GM18870 (cell line): ENCODE data around the gene KCNQ5.
"Not testable (repeated sequence)": the region's sequence is repeated elsewhere in the genome, so short reads cannot be mapped to it uniquely, and the experiment has no call there.

Experiments used
- ATAC-seq: cut with Tn5 transposase; IDR thresholded peaks from one replicate; pipeline ENCODE4 v1.9.1; 2021; ENCODE audit warnings: moderate library complexity; ENCODE audit not compliant: unreplicated experiment

KCNQ5 gene

DNA sequence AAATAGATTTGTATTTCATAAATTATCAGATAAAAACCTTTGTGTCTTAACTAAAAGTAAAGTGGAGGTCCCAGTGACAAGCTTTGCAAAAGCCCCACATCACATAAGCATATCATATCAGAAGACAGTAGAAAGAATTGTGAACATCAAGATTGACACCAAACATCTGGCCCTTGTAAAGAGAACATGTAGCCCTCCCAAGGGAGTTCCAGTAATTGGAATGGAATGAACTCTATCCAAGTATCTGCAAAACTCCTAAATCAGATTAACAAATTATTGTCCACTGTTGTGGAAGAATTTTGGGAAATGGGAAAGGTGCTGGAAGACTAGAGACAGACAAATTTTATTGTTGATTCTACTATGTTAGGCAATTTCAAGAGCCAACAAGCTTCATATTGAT, 268.8 kb downstream of the KCNQ5 start:
- ATAC-seq: no peak

DNA sequence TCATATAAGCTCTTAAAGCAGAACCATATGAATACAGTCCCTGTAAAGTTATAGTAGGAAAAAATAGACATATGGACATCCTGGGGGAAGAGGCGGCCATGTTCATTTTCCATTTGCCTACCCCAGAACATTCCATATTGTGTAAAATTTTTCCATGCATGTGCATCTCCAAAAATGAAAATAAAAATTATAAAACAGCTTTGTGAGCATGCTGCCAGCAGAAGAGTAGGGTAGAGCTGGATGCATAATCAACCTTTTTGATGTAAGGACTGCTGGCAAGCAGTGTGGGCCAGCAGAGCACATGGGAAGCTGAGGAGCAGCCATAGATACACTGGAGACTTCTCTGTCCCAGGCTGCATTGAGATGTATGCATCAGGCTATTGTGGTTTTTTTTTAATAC, 271.0 kb downstream of the KCNQ5 start:
- no peak for ATAC-seq

DNA sequence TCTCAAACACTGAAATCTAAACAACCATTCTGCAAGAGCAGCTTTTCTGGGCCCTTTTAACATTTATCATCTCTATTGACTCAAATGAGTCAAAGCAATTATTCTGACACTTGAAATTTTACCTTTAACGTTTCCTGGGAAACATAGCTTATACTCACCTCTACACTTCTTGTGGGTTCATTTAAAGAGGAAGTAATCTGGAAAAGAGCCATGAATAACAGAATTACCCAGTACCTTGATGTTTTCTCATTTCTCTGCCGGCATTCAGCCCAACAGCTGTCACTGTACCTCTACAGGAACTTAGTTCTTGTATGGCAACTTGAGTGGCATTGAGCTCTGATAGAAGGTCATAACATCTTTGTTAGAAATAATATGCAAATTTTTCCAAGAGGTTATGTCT, 272.2 kb downstream of the KCNQ5 start:
- ATAC-seq: no peak

DNA sequence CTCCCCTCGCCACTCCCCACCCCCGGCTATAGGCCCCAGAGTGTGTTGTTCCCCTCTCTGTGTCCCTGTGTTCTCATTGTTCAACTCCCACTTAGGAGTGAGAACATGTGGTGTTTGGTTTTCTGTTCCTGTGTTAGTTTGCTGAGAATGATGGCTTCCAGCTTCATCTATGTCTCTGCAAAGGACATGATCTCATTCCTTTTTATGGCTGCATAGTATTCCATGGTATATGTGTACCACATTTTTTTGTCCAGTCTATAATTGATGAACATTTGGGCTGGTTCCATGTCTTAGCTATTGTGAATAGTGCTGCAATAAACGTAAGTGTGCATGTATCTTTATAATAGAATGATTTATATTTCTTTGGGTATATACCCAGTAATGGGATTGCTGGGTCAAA, 276.4 kb downstream of the KCNQ5 start:
- ATAC-seq: not testable (repeated sequence)

DNA sequence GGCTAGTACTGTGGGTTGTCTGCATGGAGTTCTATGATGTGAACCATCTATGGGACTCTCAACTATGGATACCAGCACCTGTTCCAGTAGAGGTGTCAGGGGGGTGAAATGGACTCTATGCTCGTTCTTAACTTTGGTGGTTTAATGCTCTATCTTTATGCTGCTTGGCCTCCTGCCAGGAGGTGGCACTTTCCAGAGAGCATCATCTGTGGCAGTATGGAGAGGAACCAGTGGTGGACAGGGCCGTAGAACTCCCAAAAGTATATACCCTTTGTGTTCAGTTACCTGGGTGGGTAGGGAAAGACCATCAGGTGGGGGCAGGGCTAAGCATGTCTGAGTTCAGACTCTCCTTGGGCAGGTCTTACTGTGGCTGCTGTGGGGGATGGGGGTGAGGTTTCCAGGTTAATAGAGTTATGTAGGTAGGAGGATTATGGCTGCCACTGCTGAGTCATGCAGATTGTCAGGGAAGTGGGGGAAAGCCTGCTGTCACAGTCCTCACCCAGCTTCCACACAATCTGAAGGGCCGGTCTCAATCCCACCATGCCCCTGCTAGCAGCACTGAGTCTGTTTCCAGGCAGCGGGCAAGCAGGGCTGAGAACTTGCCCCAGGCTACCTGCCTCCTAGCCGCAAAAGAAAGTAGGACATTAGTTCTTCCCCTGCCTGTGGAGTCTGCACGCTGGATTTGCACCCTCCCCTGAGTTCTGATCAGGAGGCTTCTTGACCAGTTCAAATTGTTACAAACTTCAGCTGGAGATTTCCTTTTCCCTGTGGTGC, 284.0 kb downstream of the KCNQ5 start:
- ATAC-seq: no peak

DNA sequence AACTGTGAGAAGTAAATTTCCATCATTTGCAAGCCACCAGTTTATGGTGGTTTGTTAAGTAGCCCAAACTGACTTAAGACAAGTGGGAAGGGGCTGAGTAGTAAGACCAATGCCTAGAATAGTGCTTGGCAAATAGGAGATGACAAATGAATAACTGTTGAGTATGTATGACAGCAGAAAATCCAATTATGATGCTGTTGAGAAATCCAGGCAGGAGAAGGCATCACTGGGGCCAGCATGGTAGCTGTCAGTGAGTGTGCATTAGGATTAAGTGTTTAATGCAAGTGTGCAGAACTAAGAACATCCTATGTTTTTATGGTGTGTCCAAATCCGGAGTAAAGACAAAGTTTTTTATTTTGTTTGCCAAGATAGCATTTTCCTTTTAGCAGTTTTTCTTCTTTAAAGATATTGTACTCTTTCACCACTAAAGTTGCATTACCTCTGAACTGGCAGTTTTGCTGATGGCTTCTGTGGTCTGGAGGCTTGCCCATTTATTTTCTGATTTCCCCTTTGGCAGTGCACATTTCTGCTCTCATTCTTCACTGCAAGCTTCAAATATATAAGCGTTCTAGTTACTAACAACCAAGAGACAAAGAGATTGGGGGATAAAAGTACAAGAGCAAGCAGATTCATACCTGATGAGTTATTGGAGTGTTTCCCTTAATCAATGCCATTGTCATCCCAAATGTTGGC, 289.7 kb downstream of the KCNQ5 start:
- no peak for ATAC-seq

DNA sequence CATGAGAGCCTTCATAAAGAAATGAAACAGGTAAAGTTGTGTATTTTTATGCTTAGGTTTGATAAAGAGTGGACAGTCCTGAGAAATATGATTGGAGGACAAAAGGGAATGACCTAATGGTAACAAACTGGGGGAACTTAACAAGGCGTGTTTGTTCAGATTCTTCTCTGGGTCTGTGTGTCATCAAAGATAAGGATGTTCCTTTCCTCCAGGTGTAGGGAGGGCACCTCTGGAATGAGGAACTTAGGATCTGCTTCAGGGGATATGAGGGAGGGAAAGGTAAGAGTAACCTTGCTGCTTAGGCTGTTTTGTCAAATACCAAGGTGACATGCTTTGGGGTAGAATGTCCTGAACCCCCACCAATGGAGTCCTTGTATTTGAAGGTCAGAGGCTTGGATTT, 291.9 kb downstream of the KCNQ5 start:
- no peak for ATAC-seq

DNA sequence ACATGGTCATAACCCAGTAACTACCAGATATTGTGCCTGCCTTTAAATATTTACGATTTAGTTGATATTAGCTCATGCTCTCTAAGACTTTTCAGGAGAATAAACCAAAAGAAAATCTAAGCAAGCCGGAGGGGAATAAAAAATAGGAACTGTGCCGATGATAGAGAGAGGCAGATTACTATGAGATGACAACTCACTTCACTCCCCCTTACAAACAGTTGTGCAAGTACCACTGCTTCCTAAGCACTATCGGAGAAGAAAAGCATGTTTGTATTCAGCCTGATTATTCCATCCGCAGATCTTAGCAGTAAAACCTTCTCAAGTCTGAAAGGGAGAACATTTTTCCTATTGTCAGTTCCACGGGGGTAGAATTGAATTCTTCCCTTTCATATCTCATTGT, 294.4 kb downstream of the KCNQ5 start:
- no peak for ATAC-seq

DNA sequence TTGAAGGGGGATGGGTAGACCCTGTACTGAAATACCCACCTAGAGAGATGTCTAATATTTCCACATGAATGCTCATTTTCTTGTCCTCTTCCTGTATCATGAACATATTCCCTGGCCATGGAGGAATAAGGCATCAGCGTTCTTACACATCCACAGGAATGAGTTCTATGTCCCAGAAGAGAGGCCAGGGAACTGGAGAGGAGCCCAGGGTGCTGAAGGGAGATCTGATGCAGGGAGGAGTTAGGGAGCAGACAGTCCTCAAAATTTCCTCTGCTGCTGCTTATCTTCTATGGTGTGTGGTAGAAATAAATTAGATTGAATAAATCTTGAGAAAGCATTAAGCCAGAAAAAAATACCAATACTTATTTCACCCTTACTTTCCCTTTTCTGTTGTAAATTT, 295.0 kb downstream of the KCNQ5 start:
- ATAC-seq: no peak

DNA sequence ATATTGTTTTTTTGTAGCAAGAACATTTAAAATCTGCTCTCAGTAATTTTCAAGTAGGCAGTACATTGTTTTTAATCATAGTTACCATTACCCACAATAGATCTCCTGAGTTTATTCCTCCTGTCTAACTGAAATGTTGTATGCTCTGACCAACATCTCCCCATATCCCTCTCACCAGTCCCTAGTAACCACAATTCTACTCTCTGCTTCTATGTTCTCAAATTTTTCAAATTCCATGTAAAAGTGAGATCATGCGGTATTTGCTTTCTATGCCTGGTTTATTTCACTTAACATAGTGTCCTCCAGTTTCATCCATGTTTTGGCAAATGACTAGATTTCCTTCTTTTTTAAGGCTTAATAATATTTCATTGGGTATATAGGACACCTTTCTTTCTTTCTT, 300.5 kb downstream of the KCNQ5 start:
- ATAC-seq: no peak

DNA sequence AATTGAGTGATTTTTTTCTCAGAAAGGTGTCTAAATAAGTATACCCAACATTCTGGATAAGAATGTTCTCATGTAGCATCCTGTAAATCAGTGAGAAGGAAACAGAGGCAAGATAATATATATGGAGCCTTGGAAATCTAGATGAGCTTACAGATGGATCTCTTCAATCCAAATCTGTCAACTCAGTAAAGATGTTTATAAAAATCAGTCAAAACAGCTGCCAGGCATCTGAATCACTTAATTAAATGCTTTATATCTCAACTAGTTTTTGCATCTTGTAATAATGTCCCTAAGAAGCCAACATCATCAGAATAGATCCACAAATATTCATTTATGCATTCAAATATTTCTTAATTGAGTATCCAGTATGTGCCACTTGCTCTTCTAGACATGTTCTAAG, 303.3 kb downstream of the KCNQ5 start:
- no peak for ATAC-seq

DNA sequence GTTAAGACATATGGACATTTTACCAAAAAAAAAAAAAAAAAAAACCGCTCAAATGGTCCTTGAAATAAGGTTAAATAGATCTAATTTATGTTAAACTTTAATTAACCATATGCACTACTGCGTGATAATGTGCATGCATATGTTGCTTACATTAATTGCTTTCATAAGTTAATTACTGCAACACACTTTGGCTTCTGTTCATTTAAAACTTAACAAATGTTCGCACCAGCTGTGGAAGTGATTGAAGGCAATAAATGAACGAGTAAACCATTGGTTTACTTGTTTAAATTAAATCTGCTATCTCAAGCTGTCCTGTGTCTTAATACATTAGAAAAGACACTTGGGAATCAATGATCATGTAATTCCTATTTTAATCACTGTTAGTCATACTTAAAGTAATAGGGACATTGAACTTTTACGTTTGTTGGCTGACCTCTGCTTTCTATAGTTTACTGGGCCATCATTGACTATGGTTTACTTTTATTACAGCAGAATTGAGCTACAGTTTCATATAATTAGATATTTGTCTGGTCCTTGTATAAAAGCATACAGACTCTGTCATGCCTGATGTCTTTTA, 308.8 kb downstream of the KCNQ5 start:
- no peak for ATAC-seq

DNA sequence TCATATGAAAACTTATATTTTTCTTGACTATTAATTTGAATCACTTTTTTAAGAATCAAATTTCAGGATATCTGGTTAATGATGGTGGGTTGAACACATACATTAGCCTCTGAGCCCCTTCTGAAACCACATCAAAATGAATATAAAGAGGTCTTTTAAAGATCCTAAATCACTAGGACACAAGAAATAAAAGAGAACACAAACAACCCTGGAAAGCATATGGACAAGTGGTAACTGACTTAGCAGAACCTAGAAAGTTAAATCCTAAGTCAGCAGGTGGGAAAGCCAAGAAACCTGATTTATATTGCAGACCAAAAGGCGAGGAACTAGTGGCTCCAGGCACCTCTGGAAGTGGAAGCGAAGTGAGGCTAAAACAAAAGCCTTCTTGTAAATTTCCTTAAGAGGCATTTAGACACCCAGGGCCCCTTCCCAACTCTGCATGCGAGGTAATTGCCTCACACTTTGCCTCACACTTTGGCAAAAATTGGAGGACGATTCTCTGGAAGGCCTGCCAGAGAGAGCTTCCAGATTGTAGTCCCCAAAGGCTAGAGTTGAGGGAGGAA, 309.5 kb downstream of the KCNQ5 start:
- no peak for ATAC-seq

DNA sequence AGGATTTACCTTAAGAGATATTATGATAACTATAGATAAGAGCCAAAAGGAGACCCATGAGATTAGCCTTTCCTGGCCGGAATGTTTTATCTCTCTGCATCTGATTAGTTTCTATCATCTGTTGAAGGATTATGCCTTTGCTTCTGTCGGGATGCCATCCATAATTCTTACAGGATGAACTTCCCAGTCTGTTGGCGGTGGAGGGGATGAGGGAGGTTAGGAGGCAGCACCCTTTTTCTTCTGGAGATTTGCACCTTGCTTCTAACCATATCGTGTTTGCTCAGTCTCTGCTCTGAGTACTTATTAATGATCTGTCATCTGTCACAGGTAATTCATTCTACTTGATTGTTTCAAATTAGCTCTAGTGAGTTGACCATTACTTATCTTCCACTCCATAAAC, 311.4 kb downstream of the KCNQ5 start:
- ATAC-seq: no peak

DNA sequence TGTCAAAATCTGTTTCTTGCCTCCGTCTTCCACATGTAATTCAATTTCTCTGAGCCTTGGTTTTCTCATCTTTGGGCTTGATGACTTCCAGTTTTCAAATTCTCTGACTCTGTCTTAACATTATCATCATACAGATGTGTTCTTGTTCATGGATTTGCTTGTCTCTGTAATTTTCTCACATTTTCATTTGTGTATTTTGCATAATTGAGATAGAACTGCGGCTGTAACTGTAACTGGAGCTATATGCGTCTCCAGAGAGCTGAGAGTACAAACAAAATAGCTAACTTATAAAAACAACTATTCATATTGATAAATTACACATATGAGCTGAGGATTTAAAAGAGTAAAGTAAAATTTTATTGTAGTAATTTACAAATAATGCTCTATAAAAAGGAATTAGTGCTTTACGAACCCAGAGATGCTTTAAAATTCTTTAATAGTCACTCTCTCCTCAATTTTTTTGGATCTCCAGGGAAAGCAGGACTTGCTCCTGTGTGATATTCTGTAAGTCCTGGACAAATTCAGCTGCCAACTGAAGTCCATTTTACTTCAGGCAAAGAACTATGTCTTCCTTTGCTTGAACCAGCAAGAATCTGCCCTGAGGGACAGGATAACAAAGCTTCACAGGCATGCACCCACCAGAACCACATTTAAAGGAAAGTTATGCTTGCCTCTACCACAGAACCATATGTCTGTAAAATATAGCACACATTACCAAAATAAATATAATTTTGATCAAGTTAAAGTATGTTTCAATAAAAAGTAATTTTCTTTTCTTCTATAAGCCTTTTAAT, 315.1 kb downstream of the KCNQ5 start:
- ATAC-seq: no peak

DNA sequence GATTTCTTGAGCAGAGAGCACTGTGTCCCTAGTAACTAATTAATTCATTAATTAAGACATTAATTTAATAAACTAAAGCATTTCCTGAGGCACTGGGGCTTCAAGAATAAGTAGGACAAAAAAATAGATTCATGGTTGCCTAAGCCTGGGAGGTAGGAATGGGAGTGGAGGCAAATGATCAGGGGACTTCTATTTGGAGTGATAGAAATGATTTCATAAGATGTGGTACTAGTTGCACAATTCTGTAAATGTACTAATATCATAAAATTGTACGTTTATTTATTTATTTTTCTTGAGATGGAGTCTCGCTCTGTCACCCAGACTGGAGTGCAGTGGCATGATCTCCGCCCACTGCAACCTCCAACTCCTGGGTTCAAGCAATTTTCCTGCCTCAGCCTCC, 316.2 kb downstream of the KCNQ5 start:
- no peak for ATAC-seq

DNA sequence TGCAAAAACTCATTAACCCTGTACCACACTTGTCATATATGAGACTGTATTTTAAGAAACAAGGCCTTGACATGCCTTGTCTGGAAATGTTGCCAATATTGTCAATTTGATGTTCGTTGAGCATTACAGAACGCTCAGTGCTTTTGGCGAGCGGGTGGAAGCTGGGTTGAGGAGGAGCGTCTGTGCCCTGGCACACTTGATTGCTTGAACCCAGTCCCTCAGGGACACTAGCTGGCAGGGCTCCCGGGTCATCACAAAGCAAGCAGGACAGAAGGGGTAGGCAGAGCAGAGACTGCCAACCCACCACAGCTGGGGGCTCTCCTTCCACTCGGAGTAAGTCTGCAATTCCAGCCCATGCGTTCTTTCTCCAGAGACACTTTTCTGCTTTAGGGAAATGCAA, 317.1 kb downstream of the KCNQ5 start:
- ATAC-seq: no peak

DNA sequence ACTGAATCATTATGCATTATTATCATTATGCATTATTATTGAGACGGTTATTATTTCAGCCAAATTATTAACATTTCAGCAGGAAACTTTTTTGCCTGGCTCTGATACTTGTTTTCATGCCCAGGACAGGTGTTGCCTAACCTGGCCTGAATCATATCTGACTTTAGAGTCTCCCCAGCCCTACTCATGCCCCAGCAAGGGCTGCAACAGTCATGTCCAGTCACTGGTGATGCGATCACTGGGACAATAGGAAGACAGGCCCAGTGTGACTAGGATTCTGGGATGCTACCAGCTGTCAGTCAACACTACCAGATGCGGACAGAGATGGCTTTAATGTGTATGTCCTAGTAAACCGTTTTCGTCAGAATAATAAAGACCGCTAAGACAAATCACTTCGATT, 318.4 kb downstream of the KCNQ5 start:
- ATAC-seq: no peak

DNA sequence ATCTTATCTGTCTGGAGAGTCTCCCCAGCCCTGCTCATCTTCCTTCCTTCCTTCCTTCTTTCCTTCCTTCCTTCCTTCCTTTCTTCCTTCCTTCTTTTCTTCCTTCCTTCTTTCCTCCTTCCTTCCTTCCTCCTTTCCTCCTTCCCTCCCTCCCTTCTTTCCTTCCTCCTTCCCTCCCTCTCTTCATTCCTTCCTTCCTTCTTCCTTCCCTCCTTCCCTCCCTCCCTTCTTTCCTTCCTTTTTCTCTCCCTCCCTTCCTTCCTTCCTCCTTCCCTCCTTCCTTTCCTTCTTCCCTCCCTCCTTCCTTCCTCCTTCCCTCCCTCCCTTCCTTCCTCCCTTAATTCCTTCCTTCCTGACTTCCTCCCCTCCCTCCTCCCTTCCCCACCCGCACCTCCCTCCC, 319.4 kb downstream of the KCNQ5 start:
- no peak for ATAC-seq

DNA sequence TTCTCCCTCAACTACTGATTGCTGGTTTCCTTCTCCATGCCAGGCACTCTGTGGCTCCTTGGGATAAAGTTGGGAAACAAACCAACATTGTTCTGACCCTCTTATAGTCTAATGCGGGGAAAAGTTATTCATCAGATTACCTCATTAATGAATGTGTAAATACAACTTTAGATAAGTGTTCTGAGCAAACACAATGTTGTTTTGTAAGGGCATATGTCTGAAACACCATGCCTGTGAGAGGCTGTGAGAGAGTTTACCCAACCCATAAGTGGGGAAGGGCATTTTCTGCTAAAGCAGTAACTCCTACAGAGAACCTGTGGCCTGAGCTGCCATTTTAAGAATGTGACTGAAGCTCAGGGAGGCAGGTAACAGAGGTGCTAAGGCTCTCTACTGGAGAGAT, 319.9 kb downstream of the KCNQ5 start:
- no peak for ATAC-seq

DNA sequence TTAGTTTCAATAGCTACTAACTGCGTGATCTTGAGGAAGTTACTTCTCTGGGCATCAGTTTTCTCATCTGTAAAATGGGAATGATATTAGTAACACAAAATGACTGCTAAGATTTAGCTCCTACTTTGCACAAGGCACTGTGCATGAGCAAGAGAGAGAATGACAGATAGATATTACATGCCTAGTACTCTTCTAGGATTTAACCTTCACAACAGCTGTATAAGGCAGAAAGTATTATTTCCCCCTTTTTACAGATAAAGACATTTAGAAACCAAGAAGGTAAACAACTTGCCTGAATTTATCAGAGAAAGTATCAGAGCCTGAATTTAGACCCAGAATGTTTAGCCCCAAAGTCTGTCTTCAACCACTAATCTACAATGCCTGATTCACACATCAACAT, 321.8 kb downstream of the KCNQ5 start:
- no peak for ATAC-seq
